ENCODE measurements around the gene FOXS1. TPM values are rescaled to one million over a fixed set of nuclear protein-coding genes. Genes with fewer than 3 reads are reported as not detected.

Gene FOXS1
- total RNA-seq, 1 experiment from 2014 or later, result 0.22 TPM

- H2BK120ac ChIP-seq (ENCODE audit: low read depth, low read length, poor library complexity, severe bottlenecking), result no peak within 1 kb of the TSS
- peak within 1 kb of the TSS; percentile 51 for H3K4me2 ChIP-seq (ENCODE audit: insufficient read depth, insufficient read length, low read length)
- H4K5ac ChIP-seq (ENCODE audit: insufficient read length, low read depth, low read length), result no peak within 1 kb of the TSS
- peak within 1 kb of the TSS; percentile 29 for H3K9ac ChIP-seq (ENCODE audit: extremely low read depth, insufficient read length, low read length)
- H2BK12ac ChIP-seq (ENCODE audit: insufficient read length, low read depth, low read length), result no peak within 1 kb of the TSS
- no peak for DNase-seq
- no peak within 1 kb of the TSS for H3T11ph ChIP-seq (ENCODE audit: low read length)
- Mint-ChIP-seq H3K9me3 (no peaks in the 10 kb centered on the region), H3K27ac (peak within 1 kb of the TSS in 1 of 3 experiments; percentile 7; a peak in 1 of 7 replicates), H3K4me1 (peaks cover 11 to 27% of the 10 kb centered on the region in 2 experiments), H3K27me3 (ENCODE audit: low read depth) (peaks cover 68% of the 10 kb centered on the region), H3K4me3 (peak within 1 kb of the TSS; percentile 79 to 94), H3K36me3 (ENCODE audit: insufficient read depth in 1 of 3, low read depth in 3 of 3) (no peaks in the 10 kb centered on the region)
- no peaks in the 10 kb centered on the region for H3K79me2 ChIP-seq (ENCODE audit: insufficient read depth, low read length)
- no peak within 1 kb of the TSS for H2BK15ac ChIP-seq (ENCODE audit: low read depth, low read length)
- H3K4me1 ChIP-seq (ENCODE audit: insufficient read depth, low read length), result no peaks in the 10 kb centered on the region
- no peak within 1 kb of the TSS for H3K27ac ChIP-seq (ENCODE audit: insufficient read length, low read depth, low read length)
- no peaks in the 10 kb centered on the region for H3K79me1 ChIP-seq (ENCODE audit: insufficient read depth, low read depth, low read length, poor library complexity, severe bottlenecking)
- no peak within 1 kb of the TSS for H4K8ac ChIP-seq (replicated peaks; ENCODE audit: insufficient read length, low read depth, low read length)
- no peak within 1 kb of the TSS for H2BK20ac ChIP-seq (ENCODE audit: low read depth, low read length, poor library complexity, severe bottlenecking)
- H2AFZ ChIP-seq (ENCODE audit: low read length), result no peak within 1 kb of the TSS
- H3K4ac ChIP-seq (ENCODE audit: low read depth, low read length), result no peak within 1 kb of the TSS
- no peak within 1 kb of the TSS for H3K56ac ChIP-seq (ENCODE audit: insufficient read length, low read depth, low read length)
- H2BK5ac ChIP-seq (ENCODE audit: insufficient read length, low read length), result no peak within 1 kb of the TSS
- H3K9me3 ChIP-seq (ENCODE audit: control insufficient read depth, low read depth, low read length), result no peaks in the 10 kb centered on the region
- peaks cover 16% of the 10 kb centered on the region; the same call in 1 of the 2 replicates for H3K27me3 ChIP-seq (ENCODE audit: insufficient read depth, low read length)
- H3K23ac ChIP-seq (ENCODE audit: insufficient read length, low read depth, low read length), result no peak within 1 kb of the TSS
- H4K20me1 ChIP-seq (ENCODE audit: control insufficient read depth, insufficient read depth, insufficient read length), result no peaks in the 10 kb centered on the region
- peaks cover 12% of the 10 kb centered on the region for H3K23me2 ChIP-seq (ENCODE audit: insufficient read length, low read depth, low read length, poor library complexity, severe bottlenecking)
- no peak for TF ChIP-seq CTCF (conservative IDR thresholded peaks at IDR 0.05)
- H4K91ac ChIP-seq (ENCODE audit: insufficient read length, low read depth, low read length), result no peak within 1 kb of the TSS
- H2AK5ac ChIP-seq (ENCODE audit: insufficient read length, low read length), result no peak within 1 kb of the TSS
- peak within 1 kb of the TSS; percentile 55 for H3K14ac ChIP-seq (ENCODE audit: insufficient read depth, low read length)
- no CpG with 5 or more reads among the region's 80 CpGs for WGBS (ENCODE audit: extremely low coverage, insufficient read length, low lambda C conversion rate)
- H3K18ac ChIP-seq (ENCODE audit: insufficient read length, low read depth, low read length), result no peak within 1 kb of the TSS
These were observed 24.7 kb upstream of the FOXS1 start, which contains the start of the genes DUSP15 and TTLL9 for GRCh38 chr20:31869942-31870725. Gene DUSP15 (minus strand): TSS chr20:31870527. CDS start chr20:31870337, 190 bp downstream. Gene TTLL9 (plus strand): TSS chr20:31870634. CDS start chr20:31871127, 493 bp downstream.
